Upper lobe of left lung (tissue), 6 donors: ENCODE data around the gene GDF10. TPM values are rescaled to one million over a fixed set of nuclear protein-coding genes. Genes with fewer than 3 reads are reported as not detected.

Experiments
- ATAC-seq, 2 donors: fragments of 200-7000 bp; cut with Tn5 transposase; one replicate each; pipeline ENCODE4 v1.9.1; 2022; ENCODE audit warnings: mild to moderate bottlenecking in 2 of 2, moderate library complexity in 2 of 2; ENCODE audit not compliant: low FRiP score in 2 of 2
- DNase-seq, 2 donors: peaks; one replicate each; pipeline ENCODE4 v3.0.0-alpha.2; 2019 to 2020
- H3K27ac ChIP-seq, 4 donors: fragments of 200-600 bp; sonication (generic); one replicate each; pipeline ENCODE4 v1.5.1; 2016 to 2019
- H3K27me3 ChIP-seq, 4 donors: fragments of 200-600 bp; sonication (generic); one replicate each; pipeline ENCODE4 v1.5.1; 2017 to 2019
- H3K36me3 ChIP-seq, 4 donors: fragments of 200-600 bp; sonication (generic); one replicate each; pipeline ENCODE4 v1.5.1; 2016 to 2019
- H3K4me1 ChIP-seq, 4 donors: fragments of 200-600 bp; sonication (generic); one replicate each; pipeline ENCODE4 v1.5.1; 2018 to 2019
- H3K4me3 ChIP-seq, 4 donors: fragments of 200-600 bp; sonication (generic); one replicate each; pipeline ENCODE4 v1.5.1; 2017 to 2019; ENCODE audit warnings: mild to moderate bottlenecking in 2 of 4, moderate library complexity in 1 of 4
- H3K9me3 ChIP-seq, 4 donors: fragments of 200-600 bp; sonication (generic); one replicate each; pipeline ENCODE4 v1.5.1; 2018 to 2019
- CTCF ChIP-seq, 6 experiments: fragments of 450-650 bp in 4 of 6; fragments of 200-600 bp in 2 of 6; sonication (generic) in 2 of 6; IDR thresholded peaks; one replicate each; pipeline ENCODE4 v1.5.1; 2016 to 2019; ENCODE audit warnings: antibody characterized with exemption in 6 of 6
- EP300 ChIP-seq, 4 donors: sonication (generic); formaldehyde crosslinking; IDR thresholded peaks; one replicate each; pipeline ENCODE4 v1.5.1; 2017; ENCODE audit warnings: antibody characterized with exemption in 4 of 4, control low read depth in 2 of 4
- POLR2A ChIP-seq, 4 donors: fragments of 450-650 bp; IDR thresholded peaks; one replicate each; pipeline ENCODE4 v1.5.1; 2016 to 2017; ENCODE audit warnings: antibody characterized with exemption in 4 of 4, mild to moderate bottlenecking in 2 of 4
- POLR2AphosphoS5 ChIP-seq, 2 donors: sonication (generic); formaldehyde crosslinking; IDR thresholded peaks; one replicate each; pipeline ENCODE4 v1.5.1; 2017; ENCODE audit warnings: antibody characterized with exemption in 2 of 2
- WGBS, 2 donors: methylation state at CpG; one replicate each; pipeline ENCODE4 v1.1.5; 2017 to 2018; 5-methylcytosine and 5-hydroxymethylcytosine counted together
- total RNA-seq, 6 donors: library from RNA; depleted of rRNA in 4 of 6; stranded (reverse); fragments of >200 nt in 4 of 6; gene quantifications; one replicate each; pipeline versions ENCODE4 v1.1.0 to v1.2.1, GENCODE V29; 2016 to 2021
- donor health status: DM: no; HTN: no; CAD: no; lungs with moderate emphysema.
- donor health status: DM: no; HTN: yes; CAD: no; lungs with severe emphysema.

Gene GDF10
- total RNA-seq, 6 donors from 2014 or later, result 1.8 to 23.4 (median 7.8) TPM

- ATAC-seq (peak in 1 of 2 donors; percentile 34), DNase-seq (no peak)
- Histone ChIP-seq H3K36me3 (no peaks in the 10 kb centered on the region), H3K4me1 (no peaks in the 10 kb centered on the region), H3K4me3 (no peak overlapping the region), H3K27me3 (no peaks in the 10 kb centered on the region), H3K9me3 (no peaks in the 10 kb centered on the region), H3K27ac (no peak overlapping the region)
- no peak for TF ChIP-seq POLR2A (IDR thresholded peaks at IDR 0.05)
- TF ChIP-seq EP300 (IDR thresholded peaks at IDR 0.05), result no peak
- TF ChIP-seq POLR2AphosphoS5 (IDR thresholded peaks at IDR 0.05), result no peak
- no peak for TF ChIP-seq CTCF (IDR thresholded peaks at IDR 0.05)
- 60 to 78% methylated on average over 11 to 15 of the region's 15 CpGs for WGBS, 2 donors
Observed at GRCh38 chr10:47339759-47340607, 40.0 kb downstream of the GDF10 start.

- Histone ChIP-seq H3K27ac (no peak overlapping the region), H3K27me3 (no peaks in the 10 kb centered on the region), H3K4me3 (no peak overlapping the region), H3K9me3 (no peaks in the 10 kb centered on the region), H3K4me1 (no peaks in the 10 kb centered on the region), H3K36me3 (no peaks in the 10 kb centered on the region)
- WGBS, 2 donors, result 69 to 72% methylated on average over 5 of the region's 5 CpGs
- TF ChIP-seq EP300 (IDR thresholded peaks at IDR 0.05) (no peak), POLR2A (IDR thresholded peaks at IDR 0.05) (no peak), CTCF (IDR thresholded peaks at IDR 0.05) (peak; percentile 74 to 89 (median 78))
- ATAC-seq (peak; percentile 78 to 83), DNase-seq (peak in 1 of 2 donors; percentile 50)
Observed at GRCh38 chr10:47340608-47341170, 40.7 kb downstream of the GDF10 start.

GRCh38 chr10:47344996-47345870 lies 45.2 kb downstream of the GDF10 start:
- no peaks in the 10 kb centered on the region for H3K36me3 ChIP-seq
- DNase-seq, result peak in 1 of 2 donors; percentile 12
- TF ChIP-seq POLR2A (IDR thresholded peaks at IDR 0.05) (no peak), EP300 (IDR thresholded peaks at IDR 0.05) (no peak), POLR2AphosphoS5 (IDR thresholded peaks at IDR 0.05) (no peak), CTCF (IDR thresholded peaks at IDR 0.05) (no peak)

GRCh38 chr10:47346581-47347302 lies 46.7 kb downstream of the GDF10 start:
- H3K27ac ChIP-seq, result peak overlapping the region in 1 of 4 donors; percentile 19
- peaks cover 0 to 5% (median 2%) of the 10 kb centered on the region in 4 donors for H3K4me1 ChIP-seq
- peak in 1 of 2 donors; percentile 58 for DNase-seq
- ATAC-seq, result peak; percentile 16 to 64
- H3K36me3 ChIP-seq, result no peaks in the 10 kb centered on the region
- no peaks in the 10 kb centered on the region for H3K9me3 ChIP-seq
- TF ChIP-seq POLR2A (IDR thresholded peaks at IDR 0.05) (no peak), CTCF (IDR thresholded peaks at IDR 0.05) (no peak), EP300 (IDR thresholded peaks at IDR 0.05) (no peak), POLR2AphosphoS5 (IDR thresholded peaks at IDR 0.05) (no peak)
- WGBS, 2 donors, result 58 to 78% methylated on average over 6 to 13 of the region's 13 CpGs
- H3K27me3 ChIP-seq, result no peaks in the 10 kb centered on the region
- no peak overlapping the region for H3K4me3 ChIP-seq

More at GRCh38 chr10:47344996-47345870, 45.2 kb downstream of the GDF10 start:
- Histone ChIP-seq H3K27me3 (no peaks in the 10 kb centered on the region), H3K9me3 (no peaks in the 10 kb centered on the region), H3K4me3 (no peak overlapping the region), H3K27ac (no peak overlapping the region), H3K4me1 (peaks cover 0 to 5% (median 2%) of the 10 kb centered on the region in 4 donors)
- WGBS, 2 donors, result 84 to 87% methylated on average over 13 of the region's 13 CpGs
- no peak for ATAC-seq
